MCF 10A (cell line): ENCODE results near the gene SH2D1B. TPM values are rescaled to one million over a fixed set of nuclear protein-coding genes. Genes with fewer than 3 reads are reported as not detected.
"Not testable (repeated sequence)": the region's sequence is repeated elsewhere in the genome, so short reads cannot be mapped to it uniquely, and the experiment has no call there.

Experiments
- BruUV-seq: library from RNA; stranded (reverse); fragments of 400-500 nt; replicated peaks from 2 replicates; lab custom pipeline; 2021; lab: Mats Ljungman, UMichigan
- CTCF ChIA-PET: fragments of 300-600 bp; sonication (Branson Sonifier 250); formaldehyde crosslinking; extraction: SDS; loops from one replicate; lab custom pipeline; 2021; ENCODE audit warnings: antibody characterized with exemption, inconsistent platforms; lab: Yijun Ruan, JAX
- POLR2A ChIA-PET: fragments of 300-600, 350-650 bp; sonication (Branson Sonifier 250); formaldehyde crosslinking; extraction: SDS; loops from one replicate; lab custom pipeline; 2020; ENCODE audit warnings: antibody characterized with exemption, inconsistent platforms; lab: Yijun Ruan, JAX
- DNase-seq: peaks from one replicate; pipeline ENCODE4 v3.0.0-alpha.2; 2018; ENCODE audit not compliant: unreplicated experiment
- H3K27ac Mint-ChIP-seq: one replicate; pipeline ENCODE4 v1.8.0; 2022; ENCODE audit warnings: mild to moderate bottlenecking, low read depth, mixed read lengths; ENCODE audit not compliant: unreplicated experiment
- H3K27me3 Mint-ChIP-seq: one replicate; pipeline ENCODE4 v1.8.0; 2022; ENCODE audit warnings: mixed read lengths; ENCODE audit not compliant: insufficient read depth, unreplicated experiment
- H3K36me3 Mint-ChIP-seq: one replicate; pipeline ENCODE4 v1.8.0; 2022; ENCODE audit warnings: mild to moderate bottlenecking, moderate library complexity, mixed read lengths; ENCODE audit not compliant: insufficient read depth, unreplicated experiment
- H3K4me1 Mint-ChIP-seq: one replicate; pipeline ENCODE4 v1.8.0; 2022; ENCODE audit warnings: mixed read lengths; ENCODE audit not compliant: insufficient read depth, unreplicated experiment
- H3K4me3 Mint-ChIP-seq: one replicate; pipeline ENCODE4 v1.8.0; 2022; ENCODE audit warnings: mild to moderate bottlenecking, moderate library complexity, mixed read lengths; ENCODE audit not compliant: unreplicated experiment
- H3K9me3 Mint-ChIP-seq: one replicate; pipeline ENCODE4 v1.8.0; 2022; ENCODE audit warnings: mixed read lengths; ENCODE audit not compliant: unreplicated experiment
- intact Hi-C: fragments of 100-400 bp; cut with micrococcal nuclease; formaldehyde crosslinking; loops from 2 replicates; pipeline ENCODE4 v1.14.1; 2022
- total RNA-seq: library from RNA; stranded (reverse); gene quantifications from 2 replicates; pipeline ENCODE4 v1.2.3, GENCODE V29; 2022
- TF ChIP-seq, protein P1 (sequence below): fragments of 200-600 bp; IDR thresholded peaks from one replicate; pipeline ENCODE4 v1.8.0; 2022; ENCODE audit warnings: antibody characterized with exemption, mild to moderate bottlenecking; ENCODE audit not compliant: unreplicated experiment

The SH2D1B gene
- total RNA-seq, 1 experiment from 2014 or later = not detected

DNA sequence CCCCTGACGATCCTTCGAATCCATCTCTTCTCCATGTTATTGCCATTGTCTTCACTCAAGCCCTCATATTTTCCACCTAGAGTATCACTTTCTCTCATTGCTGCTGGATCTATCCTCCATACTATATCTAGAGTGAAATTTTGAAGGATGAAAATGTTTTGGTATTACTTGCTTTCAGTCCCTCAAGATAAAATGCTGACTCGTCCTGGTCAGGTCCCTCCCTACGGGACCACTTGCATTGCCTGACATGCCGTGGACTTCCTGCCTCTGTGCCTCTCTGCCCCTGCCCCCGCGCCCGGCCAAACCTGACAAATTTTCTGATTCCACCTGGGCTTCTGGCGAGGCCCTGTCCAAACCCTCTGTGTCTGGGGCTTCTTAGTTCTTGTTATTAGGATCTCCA is 58.9 kb downstream of the SH2D1B start:
- POLR2A ChIA-PET = no interaction called here
- no peak overlapping the region for H3K4me3 Mint-ChIP-seq
- H3K9me3 Mint-ChIP-seq = no peaks in the 10 kb centered on the region
- BruUV-seq = no TSS peak
- no peak overlapping the region for H3K27ac Mint-ChIP-seq
- CTCF ChIA-PET = interaction anchor here (1.1 to 3.4 kb wide), 3 partner anchors 39 to 297 kb away, joined by 4 to 14 read pairs (median 5); no protein-coding TSS in a partner anchor
- intact Hi-C loops = no loop called here
- peaks cover 37% of the 10 kb centered on the region for H3K4me1 Mint-ChIP-seq
- no peaks in the 10 kb centered on the region for H3K36me3 Mint-ChIP-seq
- DNase-seq = no peak
- H3K27me3 Mint-ChIP-seq = no peaks in the 10 kb centered on the region
- TF ChIP-seq, protein P1, sequence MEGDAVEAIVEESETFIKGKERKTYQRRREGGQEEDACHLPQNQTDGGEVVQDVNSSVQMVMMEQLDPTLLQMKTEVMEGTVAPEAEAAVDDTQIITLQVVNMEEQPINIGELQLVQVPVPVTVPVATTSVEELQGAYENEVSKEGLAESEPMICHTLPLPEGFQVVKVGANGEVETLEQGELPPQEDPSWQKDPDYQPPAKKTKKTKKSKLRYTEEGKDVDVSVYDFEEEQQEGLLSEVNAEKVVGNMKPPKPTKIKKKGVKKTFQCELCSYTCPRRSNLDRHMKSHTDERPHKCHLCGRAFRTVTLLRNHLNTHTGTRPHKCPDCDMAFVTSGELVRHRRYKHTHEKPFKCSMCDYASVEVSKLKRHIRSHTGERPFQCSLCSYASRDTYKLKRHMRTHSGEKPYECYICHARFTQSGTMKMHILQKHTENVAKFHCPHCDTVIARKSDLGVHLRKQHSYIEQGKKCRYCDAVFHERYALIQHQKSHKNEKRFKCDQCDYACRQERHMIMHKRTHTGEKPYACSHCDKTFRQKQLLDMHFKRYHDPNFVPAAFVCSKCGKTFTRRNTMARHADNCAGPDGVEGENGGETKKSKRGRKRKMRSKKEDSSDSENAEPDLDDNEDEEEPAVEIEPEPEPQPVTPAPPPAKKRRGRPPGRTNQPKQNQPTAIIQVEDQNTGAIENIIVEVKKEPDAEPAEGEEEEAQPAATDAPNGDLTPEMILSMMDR = no peak

DNA sequence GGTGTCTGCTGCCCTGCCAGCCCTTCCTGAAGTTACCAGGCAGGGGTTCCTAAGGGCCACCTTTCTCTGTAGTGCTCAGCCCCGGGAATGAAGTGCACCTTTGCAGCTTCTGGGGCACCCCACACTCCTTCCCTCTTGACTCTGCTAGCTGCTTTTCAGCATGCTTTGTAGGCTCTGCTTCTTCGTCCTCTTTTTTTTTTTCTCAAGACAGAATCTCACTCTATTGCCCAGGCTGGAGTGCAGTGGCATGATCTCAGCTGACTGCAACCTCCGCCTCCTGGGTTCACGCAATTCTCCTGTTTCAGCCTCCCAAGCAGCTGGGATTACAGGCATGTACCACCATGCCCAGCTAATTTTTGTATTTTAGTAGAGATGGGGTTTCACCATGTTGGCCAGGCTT is 60.1 kb downstream of the SH2D1B start:
- H3K4me1 Mint-ChIP-seq = peaks cover 29% of the 10 kb centered on the region
- POLR2A ChIA-PET = interaction anchor here (1.0 kb wide), 1 partner anchor 20 kb away, joined by 3 read pairs; no protein-coding TSS in a partner anchor

DNA sequence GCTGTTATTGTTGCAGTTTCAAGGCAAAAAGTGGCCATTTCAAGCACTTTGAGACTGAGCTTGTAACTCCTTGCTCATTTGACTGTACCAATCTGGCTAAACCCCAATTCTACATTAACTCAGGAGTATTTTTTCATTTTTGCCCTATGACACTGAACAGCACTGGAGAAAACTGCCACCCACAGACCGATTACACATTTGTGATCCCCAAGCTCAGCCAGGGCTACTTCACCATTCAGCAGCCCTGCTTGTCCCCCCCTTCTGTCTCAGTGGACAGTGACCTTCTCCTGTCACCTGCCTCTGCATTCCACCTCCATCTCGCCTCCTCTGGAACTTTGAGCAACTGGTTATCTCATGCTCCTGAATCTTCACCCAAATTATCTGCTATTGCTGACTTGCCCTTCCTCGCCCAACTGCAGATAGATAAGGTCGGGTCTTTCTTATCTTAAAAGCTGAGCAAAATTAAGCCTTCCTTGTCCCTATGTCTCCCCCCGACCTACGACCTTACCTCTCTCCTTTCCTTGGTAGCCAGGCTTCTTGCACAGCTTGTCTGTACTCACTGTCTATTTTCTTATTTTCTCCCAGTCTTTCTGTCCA is 60.6 kb downstream of the SH2D1B start:
- no peak for DNase-seq
- POLR2A ChIA-PET = interaction anchor here (1.0 kb wide), 1 partner anchor 21 kb away, joined by 3 read pairs; no protein-coding TSS in a partner anchor
- Mint-ChIP-seq H3K27ac (peak overlapping the region; percentile 2), H3K27me3 (no peaks in the 10 kb centered on the region), H3K36me3 (peaks cover 5% of the 10 kb centered on the region), H3K9me3 (no peaks in the 10 kb centered on the region), H3K4me3 (no peak overlapping the region), H3K4me1 (peaks cover 29% of the 10 kb centered on the region)
- TF ChIP-seq, protein P1 = no peak
- CTCF ChIA-PET = interaction anchor here (0.7 to 3.4 kb wide), 6 partner anchors 13 to 1039 kb away, joined by 3 to 14 read pairs (median 4); partner anchors contain the start of gene C1orf226
- intact Hi-C loops = no loop called here
- BruUV-seq = no TSS peak

More for the DNA sequence above, 60.1 kb downstream of the SH2D1B start:
- H3K27me3 Mint-ChIP-seq, H3K36me3 Mint-ChIP-seq, DNase-seq, H3K4me3 Mint-ChIP-seq, BruUV-seq, H3K9me3 Mint-ChIP-seq, intact Hi-C loops: not testable (repeated sequence)
- CTCF ChIA-PET = interaction anchor here (1.0 to 3.4 kb wide), 5 partner anchors 15 to 560 kb away, joined by 3 to 14 read pairs (median 4); partner anchors contain the start of gene C1orf226
- peak overlapping the region; percentile 2 for H3K27ac Mint-ChIP-seq

DNA sequence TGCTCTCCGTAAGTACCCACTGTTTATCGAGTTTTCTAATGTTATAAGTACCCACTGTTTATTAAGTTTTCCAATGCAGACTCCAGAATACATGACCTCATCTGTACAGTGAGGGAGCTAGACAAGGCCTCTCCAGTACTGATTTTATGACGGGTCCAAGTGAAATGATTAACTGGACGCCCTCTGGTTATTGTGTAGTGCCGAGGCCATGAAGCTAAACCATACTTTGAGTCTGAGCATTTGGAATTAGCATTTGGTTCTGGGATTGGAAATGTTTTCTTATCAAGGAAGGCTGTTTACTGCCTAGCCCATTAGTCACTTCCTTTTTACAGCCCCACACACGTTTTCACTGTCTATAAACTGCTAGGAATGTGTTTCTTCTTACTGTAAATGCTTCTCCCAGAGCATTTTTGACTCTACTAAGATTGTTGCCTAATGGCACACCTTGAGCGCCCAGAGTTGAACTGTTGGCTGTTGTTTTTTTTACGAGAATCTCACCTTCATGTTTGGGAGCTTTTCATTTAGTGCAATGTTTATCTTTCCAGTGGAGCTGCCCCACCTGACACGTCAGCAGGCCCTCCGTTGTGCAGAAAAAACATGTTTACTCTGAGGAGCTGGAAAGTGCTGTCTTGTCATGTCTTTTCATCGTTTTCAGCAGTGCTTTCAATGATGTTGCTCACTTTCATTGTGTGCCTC is 62.2 kb downstream of the SH2D1B start:
- Mint-ChIP-seq H3K27ac (peak overlapping the region; percentile 95), H3K36me3 (peaks cover 5% of the 10 kb centered on the region), H3K4me3 (peak overlapping the region; percentile 26), H3K27me3 (no peaks in the 10 kb centered on the region), H3K9me3 (no peaks in the 10 kb centered on the region), H3K4me1 (peaks cover 29% of the 10 kb centered on the region)
- DNase-seq = peak; percentile 81
- TF ChIP-seq, protein P1 = no peak
- ChIA-PET POLR2A (interaction anchor here (0.6 to 1.9 kb wide), 8 partner anchors 14 to 250 kb away, joined by 3 to 17 read pairs (median 3); partner anchors contain the start of gene C1orf226), CTCF (interaction anchor here (0.6 to 1.7 kb wide), 9 partner anchors 9 to 557 kb away, joined by 3 to 6 read pairs (median 3); no protein-coding TSS in a partner anchor)
- BruUV-seq = no TSS peak
- intact Hi-C loops = no loop called here
